OCI-LY1 (cell line): ENCODE data around the gene INPP4A.

Experiments used
- H2AFZ ChIP-seq: fragments of 200-600 bp; sonication (generic), shearing (Covaris generic); 2 replicates; pipeline ENCODE4 v1.6.0; 2014; ENCODE audit warnings: antibody characterized with exemption, mild to moderate bottlenecking, low read length
- H3F3A ChIP-seq: fragments of 200-600 bp; sonication (generic), shearing (Covaris generic); 2 replicates; pipeline ENCODE4 v1.6.0; 2014; ENCODE audit warnings: mild to moderate bottlenecking, antibody characterized with exemption, low read length, moderate library complexity; ENCODE audit not compliant: insufficient read depth
- H3K27ac ChIP-seq: fragments of 200-600 bp; sonication (generic); 2 replicates; pipeline ENCODE4 v1.5.1; 2014; ENCODE audit warnings: low read length, mixed run types, mild to moderate bottlenecking, low read depth; ENCODE audit not compliant: poor library complexity, severe bottlenecking
- H3K27me3 ChIP-seq: fragments of 200-600 bp; sonication (generic); 2 replicates; pipeline ENCODE4 v1.6.0; 2014; ENCODE audit warnings: antibody characterized with exemption, mild to moderate bottlenecking, low read length, moderate library complexity; ENCODE audit not compliant: insufficient read depth
- H3K36me3 ChIP-seq: fragments of 200-600 bp; sonication (generic); 2 replicates; pipeline ENCODE4 v1.6.1; 2014; ENCODE audit warnings: mild to moderate bottlenecking, antibody characterized with exemption, low read length, moderate library complexity, mixed read lengths; ENCODE audit not compliant: insufficient read depth
- H3K4me1 ChIP-seq: fragments of 200-600 bp; sonication (generic); 2 replicates; pipeline ENCODE4 v1.5.1; 2014; ENCODE audit warnings: mild to moderate bottlenecking, low read length, moderate library complexity; ENCODE audit not compliant: insufficient read depth, severe bottlenecking
- H3K4me2 ChIP-seq: fragments of 200-600 bp; sonication (generic), shearing (Covaris generic); 2 replicates; pipeline ENCODE4 v1.6.1; 2014; ENCODE audit warnings: low read length
- H3K4me3 ChIP-seq: fragments of 200-600 bp; sonication (generic); 2 replicates; pipeline ENCODE4 v1.5.1; 2014; ENCODE audit warnings: low read length, low read depth, mild to moderate bottlenecking, mixed read lengths; ENCODE audit not compliant: poor library complexity, severe bottlenecking
- H3K79me2 ChIP-seq: fragments of 200-600 bp; shearing (Covaris generic); 2 replicates; pipeline ENCODE4 v1.6.1; 2016; ENCODE audit warnings: mixed run types, low read length, mixed read lengths; ENCODE audit not compliant: insufficient read depth
- H3K9ac ChIP-seq: fragments of 200-600 bp; sonication (generic), shearing (Covaris generic); 2 replicates; pipeline ENCODE4 v1.6.1; 2014; ENCODE audit warnings: mild to moderate bottlenecking, low read length, mixed read lengths
- H3K9me2 ChIP-seq: fragments of 200-600 bp; sonication (generic), shearing (Covaris generic); 2 replicates; pipeline ENCODE4 v1.6.1; 2014; ENCODE audit warnings: low read depth, mild to moderate bottlenecking, low read length, mixed read lengths
- H3K9me3 ChIP-seq: fragments of 200-600 bp; shearing (Covaris generic); 2 replicates; pipeline ENCODE4 v1.6.1; 2014; ENCODE audit warnings: low read length, mixed read lengths
- H4K20me1 ChIP-seq: fragments of 200-600 bp; sonication (generic), shearing (Covaris generic); 2 replicates; pipeline ENCODE4 v1.6.0; 2016; ENCODE audit warnings: mild to moderate bottlenecking, low read length; ENCODE audit not compliant: insufficient read depth
- EZH2 ChIP-seq: fragments of 200-600 bp; sonication (generic), shearing (Covaris generic); IDR thresholded peaks from 2 replicates; pipeline ENCODE4 v1.8.0; 2017; ENCODE audit warnings: borderline replicate concordance, mixed run types, mild to moderate bottlenecking, antibody characterized with exemption, low read length, moderate library complexity, mixed read lengths
- TF ChIP-seq, protein P1 (sequence below): fragments of 200-600 bp; sonication (generic), shearing (Covaris generic); IDR thresholded peaks from 2 replicates; pipeline ENCODE4 v1.5.1; 2017; ENCODE audit warnings: mild to moderate bottlenecking, antibody characterized with exemption, low read length, moderate library complexity, mixed read lengths

INPP4A gene

DNA sequence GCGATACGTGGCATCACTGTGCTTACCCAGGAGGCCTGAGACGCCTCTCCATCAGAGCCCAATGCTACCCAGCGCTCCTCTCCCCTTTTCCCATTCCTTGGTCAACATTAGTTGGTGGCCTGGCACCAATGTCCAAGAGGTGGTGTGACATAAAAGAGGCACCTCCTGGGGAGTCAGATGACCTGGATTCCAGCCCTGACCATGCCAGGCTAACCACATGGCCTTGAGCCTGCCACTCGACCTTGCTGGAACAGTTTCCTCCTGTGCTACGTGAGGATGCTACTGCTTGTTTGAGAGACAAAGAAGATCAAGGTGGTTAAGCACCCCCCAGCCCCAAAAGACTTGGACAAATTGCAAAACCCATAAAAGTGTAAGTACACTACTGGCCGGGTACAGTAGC is 76.6 kb downstream of the INPP4A start:
- H3K36me3 ChIP-seq = no peaks in the 10 kb centered on the region
- no peak overlapping the region for H3K4me3 ChIP-seq
- no peaks in the 10 kb centered on the region for H3K4me1 ChIP-seq
- no peaks in the 10 kb centered on the region for H4K20me1 ChIP-seq
- no peaks in the 10 kb centered on the region for H3K79me2 ChIP-seq
- no peaks in the 10 kb centered on the region for H3F3A ChIP-seq
- H3K27ac ChIP-seq = no peak overlapping the region
- no peak overlapping the region for H2AFZ ChIP-seq
- no peaks in the 10 kb centered on the region for H3K9me3 ChIP-seq
- H3K27me3 ChIP-seq = no peaks in the 10 kb centered on the region
- no peak overlapping the region for H3K9ac ChIP-seq
- H3K9me2 ChIP-seq = no peaks in the 10 kb centered on the region
- TF ChIP-seq EZH2 = no peak
- TF ChIP-seq, protein P1, sequence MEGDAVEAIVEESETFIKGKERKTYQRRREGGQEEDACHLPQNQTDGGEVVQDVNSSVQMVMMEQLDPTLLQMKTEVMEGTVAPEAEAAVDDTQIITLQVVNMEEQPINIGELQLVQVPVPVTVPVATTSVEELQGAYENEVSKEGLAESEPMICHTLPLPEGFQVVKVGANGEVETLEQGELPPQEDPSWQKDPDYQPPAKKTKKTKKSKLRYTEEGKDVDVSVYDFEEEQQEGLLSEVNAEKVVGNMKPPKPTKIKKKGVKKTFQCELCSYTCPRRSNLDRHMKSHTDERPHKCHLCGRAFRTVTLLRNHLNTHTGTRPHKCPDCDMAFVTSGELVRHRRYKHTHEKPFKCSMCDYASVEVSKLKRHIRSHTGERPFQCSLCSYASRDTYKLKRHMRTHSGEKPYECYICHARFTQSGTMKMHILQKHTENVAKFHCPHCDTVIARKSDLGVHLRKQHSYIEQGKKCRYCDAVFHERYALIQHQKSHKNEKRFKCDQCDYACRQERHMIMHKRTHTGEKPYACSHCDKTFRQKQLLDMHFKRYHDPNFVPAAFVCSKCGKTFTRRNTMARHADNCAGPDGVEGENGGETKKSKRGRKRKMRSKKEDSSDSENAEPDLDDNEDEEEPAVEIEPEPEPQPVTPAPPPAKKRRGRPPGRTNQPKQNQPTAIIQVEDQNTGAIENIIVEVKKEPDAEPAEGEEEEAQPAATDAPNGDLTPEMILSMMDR = no peak
- no peak overlapping the region for H3K4me2 ChIP-seq

DNA sequence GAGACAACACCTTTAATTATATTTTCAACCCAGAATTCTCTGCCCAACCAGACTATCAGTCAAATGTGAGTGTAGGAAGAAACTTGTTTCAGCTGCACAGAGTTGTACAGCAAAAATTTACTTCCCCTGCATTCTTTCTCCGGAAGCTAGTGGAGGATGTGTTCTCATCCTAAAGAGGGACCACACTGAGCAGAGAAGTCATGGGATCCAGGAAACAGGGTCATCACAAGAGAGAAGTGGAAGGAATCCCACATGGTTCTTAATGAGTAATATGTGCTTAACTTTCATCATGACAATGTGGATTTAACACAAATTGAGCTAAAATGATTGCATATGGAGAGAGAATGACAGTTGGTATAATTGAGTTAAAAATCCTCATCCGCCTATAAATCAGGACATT is 78.2 kb downstream of the INPP4A start:
- Histone ChIP-seq H2AFZ (no peak overlapping the region), H3K79me2 (no peaks in the 10 kb centered on the region), H3K9me3 (peaks cover 5% of the 10 kb centered on the region), H3K27me3 (no peaks in the 10 kb centered on the region), H3K4me1 (no peaks in the 10 kb centered on the region), H3K4me3 (no peak overlapping the region), H4K20me1 (no peaks in the 10 kb centered on the region), H3K27ac (no peak overlapping the region), H3F3A (no peaks in the 10 kb centered on the region), H3K9ac (no peak overlapping the region), H3K36me3 (no peaks in the 10 kb centered on the region), H3K9me2 (no peaks in the 10 kb centered on the region), H3K4me2 (no peak overlapping the region)
- TF ChIP-seq EZH2 = no peak
- TF ChIP-seq, protein P1 = no peak

DNA sequence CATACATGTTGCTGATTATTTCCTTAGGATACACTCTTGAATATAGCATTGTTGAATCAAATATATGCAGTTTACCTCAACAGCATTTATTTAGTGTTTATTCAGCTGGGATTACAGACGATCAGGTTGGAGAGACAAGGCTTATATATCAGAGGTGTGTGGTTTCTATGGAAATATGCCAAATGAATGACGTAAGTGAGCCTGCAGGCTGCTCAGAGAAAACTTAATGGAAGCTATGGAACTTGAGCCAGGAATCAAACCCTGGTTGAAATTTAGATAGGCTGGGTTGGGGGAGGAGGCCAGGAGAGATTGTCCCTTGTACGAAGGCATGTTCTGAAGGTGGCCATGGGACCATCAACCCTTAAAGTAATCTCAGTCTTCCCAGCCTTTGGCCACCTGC is 79.5 kb downstream of the INPP4A start:
- Histone ChIP-seq H3K27me3 (no peaks in the 10 kb centered on the region), H3K36me3 (no peaks in the 10 kb centered on the region), H3K79me2 (no peaks in the 10 kb centered on the region), H3K27ac (no peak overlapping the region), H3K9ac (no peak overlapping the region), H3K9me3 (peaks cover 6% of the 10 kb centered on the region), H3K4me3 (no peak overlapping the region), H4K20me1 (no peaks in the 10 kb centered on the region), H3F3A (no peaks in the 10 kb centered on the region), H3K4me1 (no peaks in the 10 kb centered on the region), H3K9me2 (no peaks in the 10 kb centered on the region), H3K4me2 (no peak overlapping the region), H2AFZ (no peak overlapping the region)
- no peak for TF ChIP-seq EZH2
- TF ChIP-seq, protein P1 = no peak
